Activated CD4-positive, alpha-beta T cell treated with anti-CD3 and anti-CD28 coated beads, Interleukin-10, Interleukin-2, amounts not matched to agents 100 ng/mL and 50 ng/mL, durations not matched to agents 16 hours and 8 hours (primary cell): Measurements from ENCODE around the gene PMF1.
"Not testable (repeated sequence)": the region's sequence is repeated elsewhere in the genome, so short reads cannot be mapped to it uniquely, and the experiment has no call there.

Source experiments
- DNase-seq: peaks from one replicate; pipeline ENCODE4 v3.0.0-alpha.2; 2020

The PMF1 gene

GRCh38 chr1:156198831-156199349 lies 13.9 kb upstream of the PMF1 start:
- DNase-seq = peak; percentile 71

- peak; percentile 33 for DNase-seq
Observed at GRCh38 chr1:156200044-156200443, 12.8 kb upstream of the PMF1 start.

- no peak for DNase-seq
Observed at GRCh38 chr1:156203331-156203730, 9.5 kb upstream of the PMF1 start.

- DNase-seq = no peak
Observed at GRCh38 chr1:156204686-156205085, 8.1 kb upstream of the PMF1 start.

- DNase-seq = no peak
Observed at GRCh38 chr1:156211243-156211642, 1.6 kb upstream of the PMF1 start.

- no peak for DNase-seq
Observed at GRCh38 chr1:156212130-156212529, 677 bp upstream of the PMF1 start.

- peak; percentile 47 for DNase-seq
Observed at GRCh38 chr1:156213644-156213966, 798 bp downstream of the PMF1 start.

- DNase-seq = peak; percentile 86
Observed at GRCh38 chr1:156214024-156214748, 1.4 kb downstream of the PMF1 start.

GRCh38 chr1:156216361-156217086 lies 3.7 kb downstream of the PMF1 start:
- not testable (repeated sequence) for DNase-seq

GRCh38 chr1:156217871-156218270 lies 5.1 kb downstream of the PMF1 start:
- peak; percentile 93 for DNase-seq

- DNase-seq = no peak
Observed at GRCh38 chr1:156220226-156220625, 7.4 kb downstream of the PMF1 start.

- peak; percentile 38 for DNase-seq
Observed at GRCh38 chr1:156221986-156222692, 9.3 kb downstream of the PMF1 start.

- no peak for DNase-seq
Observed at GRCh38 chr1:156225677-156226014, 12.8 kb downstream of the PMF1 start.

- peak; percentile 88 for DNase-seq
Observed at GRCh38 chr1:156226116-156226538, 13.3 kb downstream of the PMF1 start.

- DNase-seq = no peak
Observed at GRCh38 chr1:156226782-156227181, 14.0 kb downstream of the PMF1 start.

GRCh38 chr1:156228501-156228900 lies 15.7 kb downstream of the PMF1 start:
- no peak for DNase-seq

GRCh38 chr1:156229809-156230472 lies 17.1 kb downstream of the PMF1 start:
- no peak for DNase-seq

- DNase-seq = no peak
Observed at GRCh38 chr1:156230473-156230837, 17.6 kb downstream of the PMF1 start.

GRCh38 chr1:156232201-156232894 lies 19.5 kb downstream of the PMF1 start:
- no peak for DNase-seq

- DNase-seq = no peak
Observed at GRCh38 chr1:156233426-156234127, 20.8 kb downstream of the PMF1 start.

- no peak for DNase-seq
Observed at GRCh38 chr1:156236164-156236563, 23.4 kb downstream of the PMF1 start.

GRCh38 chr1:156238248-156238647 lies 25.4 kb downstream of the PMF1 start:
- no peak for DNase-seq
